IPS-18a (cell line): Measurements from ENCODE around the gene DNAJB7.
A peak's percentile ranks its signal among the peaks of the same experiment; 100 is the strongest.
"Not testable (repeated sequence)": the region's sequence is repeated elsewhere in the genome, so short reads cannot be mapped to it uniquely, and the experiment has no call there.

Experiments used
- H3K27ac ChIP-seq: one replicate; pipeline ENCODE4 v1.5.1; 2013; ENCODE audit warnings: low read length
- H3K27me3 ChIP-seq: one replicate; pipeline ENCODE4 v1.6.1; 2013; ENCODE audit warnings: mild to moderate bottlenecking, low read length; ENCODE audit not compliant: control insufficient read depth, insufficient read depth
- H3K36me3 ChIP-seq: one replicate; pipeline ENCODE4 v1.6.1; 2013; ENCODE audit warnings: low read depth, low read length; ENCODE audit not compliant: control insufficient read depth
- H3K4me1 ChIP-seq: one replicate; pipeline ENCODE4 v1.6.1; 2013; ENCODE audit warnings: low read depth, low read length; ENCODE audit not compliant: control insufficient read depth
- H3K4me3 ChIP-seq: one replicate; pipeline ENCODE4 v1.5.1; 2013; ENCODE audit warnings: low read length
- H3K9ac ChIP-seq: one replicate; pipeline ENCODE4 v1.6.1; 2013; ENCODE audit warnings: mild to moderate bottlenecking, low read length, moderate library complexity
- H3K9me3 ChIP-seq: one replicate; pipeline ENCODE4 v1.6.1; 2013; ENCODE audit warnings: low read depth, low read length; ENCODE audit not compliant: control insufficient read depth

The DNAJB7 gene

DNA sequence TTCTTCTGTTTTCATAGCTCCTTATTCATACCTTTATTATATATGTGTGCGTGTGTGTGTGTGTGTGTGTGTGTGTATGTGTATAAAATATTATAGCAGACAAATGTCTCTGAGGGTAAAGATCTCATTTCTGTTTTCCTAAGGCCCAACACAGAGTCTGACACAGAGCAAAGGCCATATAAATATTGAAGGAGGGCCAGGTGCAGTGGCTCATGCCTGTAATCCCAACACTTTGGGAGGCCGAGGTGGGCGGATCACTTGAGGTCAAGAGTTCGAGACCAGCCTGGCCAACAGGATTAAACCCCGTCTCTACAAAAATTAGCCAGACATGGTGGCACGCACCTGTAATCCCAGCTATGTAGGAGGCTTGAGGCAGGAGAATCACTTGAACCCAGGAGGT lies 6.5 kb upstream of the DNAJB7 start:
- H3K4me1 ChIP-seq, H3K4me3 ChIP-seq, H3K27ac ChIP-seq, H3K9me3 ChIP-seq, H3K9ac ChIP-seq, H3K27me3 ChIP-seq, H3K36me3 ChIP-seq: not testable (repeated sequence)

DNA sequence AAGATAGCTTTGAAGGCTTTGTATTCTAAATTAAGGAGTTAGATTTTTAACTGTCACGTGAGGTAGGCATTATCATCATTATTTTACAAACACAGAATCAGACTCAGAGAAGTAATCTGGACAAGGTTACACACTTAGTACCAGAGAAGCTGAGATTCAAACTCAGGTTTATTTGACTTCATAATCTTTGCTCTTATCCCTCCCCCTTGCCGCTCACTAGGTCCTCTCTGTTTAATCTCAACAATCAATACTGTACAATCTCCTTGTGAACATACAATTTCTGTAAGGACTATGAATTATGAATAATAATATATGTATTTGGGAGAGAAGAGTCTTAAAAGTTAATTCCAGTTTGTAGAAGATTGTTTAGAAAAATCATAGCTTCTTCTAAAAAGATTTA lies 5.2 kb upstream of the DNAJB7 start:
- H3K4me3 ChIP-seq, result no peak overlapping the region
- no peak overlapping the region for H3K9ac ChIP-seq
- peaks cover 3% of the 10 kb centered on the region for H3K36me3 ChIP-seq
- no peaks in the 10 kb centered on the region for H3K27me3 ChIP-seq
- H3K9me3 ChIP-seq, result no peaks in the 10 kb centered on the region
- H3K27ac ChIP-seq, result no peak overlapping the region
- H3K4me1 ChIP-seq, result no peaks in the 10 kb centered on the region

DNA sequence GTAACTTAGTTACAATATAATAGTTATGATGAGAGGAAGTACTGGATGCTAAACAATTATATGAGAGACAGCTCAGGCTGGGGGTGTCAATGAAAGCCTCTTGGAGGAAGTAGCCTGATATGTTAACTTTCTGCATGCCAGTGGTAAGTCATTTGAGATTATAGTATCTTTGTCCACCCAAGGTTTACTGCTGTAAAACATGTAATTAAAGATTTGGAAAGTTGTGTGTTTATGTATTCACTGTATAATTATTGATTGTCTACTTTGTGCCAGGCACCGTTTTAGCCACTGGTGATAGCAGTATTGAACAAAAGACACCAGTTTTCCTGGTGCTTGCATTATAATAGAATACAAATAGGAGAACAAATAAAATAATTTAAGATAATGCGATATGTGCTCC lies 624 bp upstream of the DNAJB7 start:
- no peak overlapping the region for H3K9ac ChIP-seq
- H3K27me3 ChIP-seq, result no peaks in the 10 kb centered on the region
- H3K36me3 ChIP-seq, result peaks cover 18% of the 10 kb centered on the region

DNA sequence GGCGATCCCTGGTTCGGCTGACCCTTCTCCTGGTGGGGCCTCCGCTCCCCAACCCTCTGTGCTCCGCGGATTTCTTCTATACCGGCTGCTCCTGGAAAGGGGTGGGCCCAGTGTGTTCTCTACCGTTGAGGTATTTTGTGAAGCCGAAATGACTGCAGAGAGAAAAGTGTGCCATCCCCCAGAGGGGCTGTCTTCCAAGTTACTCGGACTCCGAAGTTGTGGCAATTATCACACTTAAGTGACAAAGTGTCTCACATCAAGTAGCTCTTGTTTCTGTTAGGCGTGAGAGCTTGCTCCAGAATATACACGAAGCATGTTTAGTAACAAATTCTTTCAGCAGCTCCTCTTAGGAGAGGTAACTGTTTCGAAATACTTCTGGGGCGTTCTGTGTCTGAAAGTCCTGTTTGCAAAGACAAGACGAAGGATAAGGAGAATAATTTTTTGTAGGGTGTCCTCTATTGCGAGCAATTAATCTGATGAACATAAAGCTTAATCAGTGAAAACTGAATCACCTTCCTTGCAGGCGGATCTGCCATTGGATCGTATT lies 4.5 kb downstream of the DNAJB7 start:
- Histone ChIP-seq H3K9me3 (no peaks in the 10 kb centered on the region), H3K9ac (peak overlapping the region; percentile 99), H3K4me1 (peaks cover 17% of the 10 kb centered on the region), H3K27ac (peak overlapping the region; percentile 90), H3K4me3 (peak overlapping the region; percentile 94), H3K27me3 (no peaks in the 10 kb centered on the region), H3K36me3 (peaks cover 18% of the 10 kb centered on the region)

More for the DNA sequence above, 624 bp upstream of the DNAJB7 start:
- Histone ChIP-seq H3K27ac (no peak overlapping the region), H3K4me1 (peaks cover 7% of the 10 kb centered on the region), H3K9me3 (no peaks in the 10 kb centered on the region), H3K4me3 (no peak overlapping the region)

DNA sequence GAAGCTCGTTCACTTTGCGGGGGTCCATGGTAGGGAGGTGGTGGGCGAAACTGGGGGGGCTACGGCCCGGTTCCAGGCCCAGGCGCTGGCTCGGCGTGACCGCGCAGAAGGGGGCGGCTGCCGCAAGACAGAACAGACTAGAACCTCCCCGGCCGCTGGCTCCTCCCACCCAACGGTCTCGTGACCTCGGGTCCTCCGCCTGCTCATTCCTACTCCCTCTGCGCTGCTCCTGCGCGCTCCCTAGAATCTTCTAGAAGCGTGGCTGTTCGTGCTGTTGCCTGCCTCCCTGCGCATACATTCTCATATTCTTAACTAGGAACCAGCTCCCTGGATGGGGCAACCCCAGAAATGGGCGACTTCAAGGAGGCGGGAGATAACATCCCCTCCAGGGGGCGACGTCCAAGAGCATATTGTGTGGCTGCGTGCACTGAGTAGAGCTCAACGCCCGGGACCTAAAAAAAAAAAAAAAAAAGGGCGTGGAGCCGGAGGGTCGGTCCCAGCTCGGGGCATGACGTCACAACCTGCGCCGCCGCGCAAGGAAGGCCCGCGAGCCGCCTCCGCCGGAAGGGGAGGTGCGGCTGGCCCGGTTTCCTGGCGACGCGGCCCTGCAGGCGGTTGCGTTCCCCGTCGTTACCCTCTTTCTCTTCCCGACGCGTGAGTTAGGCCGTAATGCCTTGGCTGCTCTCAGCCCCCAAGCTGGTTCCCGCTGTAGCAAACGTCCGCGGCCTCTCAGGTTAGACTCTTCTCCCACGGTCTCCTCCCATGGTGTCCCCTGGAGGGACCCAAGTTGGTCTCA lies 5.2 kb downstream of the DNAJB7 start, which contains the start of the genes ST13 and XPNPEP3:
TSS of gene ST13 (minus strand) at position 127 of the 796 bp plus-strand sequence. CDS start at position 28, 99 bp downstream.
TSS of gene XPNPEP3 (plus strand) at position 636 of the 796 bp plus-strand sequence. CDS start at position 670, 34 bp downstream.
- H3K9me3 ChIP-seq, result no peaks in the 10 kb centered on the region
- H3K27ac ChIP-seq, result peak within 1 kb of the TSS; percentile 99
- peaks cover 17% of the 10 kb centered on the region for H3K4me1 ChIP-seq
- peak within 1 kb of the TSS; percentile 94 for H3K4me3 ChIP-seq
- H3K9ac ChIP-seq, result peak within 1 kb of the TSS; percentile 99
- H3K27me3 ChIP-seq, result no peaks in the 10 kb centered on the region
- H3K36me3 ChIP-seq, result peaks cover 15% of the 10 kb centered on the region

DNA sequence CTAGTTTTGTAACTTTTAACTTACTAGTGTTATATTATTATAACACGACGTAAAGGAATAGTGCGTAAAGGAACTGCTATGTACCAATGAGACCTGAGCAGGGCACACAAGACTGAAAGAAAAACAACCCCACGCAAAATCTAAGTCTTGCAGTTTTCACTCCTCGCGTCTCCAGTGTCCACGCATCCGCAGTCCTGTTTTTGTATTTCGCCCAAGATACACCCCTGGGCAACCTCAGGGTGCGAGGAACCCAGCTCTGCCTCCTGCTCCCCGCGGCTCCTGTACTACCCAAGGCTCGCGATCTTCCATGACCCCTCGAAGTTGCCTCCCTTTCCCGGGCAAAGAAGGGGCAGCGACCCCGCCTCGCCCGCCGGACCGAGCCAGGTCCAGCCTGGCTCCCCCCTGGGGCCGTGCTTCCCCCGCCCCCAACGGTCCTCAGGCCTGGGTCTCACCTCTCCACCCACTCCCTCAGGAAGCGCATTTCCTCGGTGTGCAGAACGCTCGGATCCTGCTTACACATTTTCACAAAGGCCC lies 5.9 kb downstream of the DNAJB7 start:
- Histone ChIP-seq H3K9ac (peak overlapping the region; percentile 99), H3K4me3 (peak overlapping the region; percentile 94), H3K4me1 (peaks cover 17% of the 10 kb centered on the region)

DNA sequence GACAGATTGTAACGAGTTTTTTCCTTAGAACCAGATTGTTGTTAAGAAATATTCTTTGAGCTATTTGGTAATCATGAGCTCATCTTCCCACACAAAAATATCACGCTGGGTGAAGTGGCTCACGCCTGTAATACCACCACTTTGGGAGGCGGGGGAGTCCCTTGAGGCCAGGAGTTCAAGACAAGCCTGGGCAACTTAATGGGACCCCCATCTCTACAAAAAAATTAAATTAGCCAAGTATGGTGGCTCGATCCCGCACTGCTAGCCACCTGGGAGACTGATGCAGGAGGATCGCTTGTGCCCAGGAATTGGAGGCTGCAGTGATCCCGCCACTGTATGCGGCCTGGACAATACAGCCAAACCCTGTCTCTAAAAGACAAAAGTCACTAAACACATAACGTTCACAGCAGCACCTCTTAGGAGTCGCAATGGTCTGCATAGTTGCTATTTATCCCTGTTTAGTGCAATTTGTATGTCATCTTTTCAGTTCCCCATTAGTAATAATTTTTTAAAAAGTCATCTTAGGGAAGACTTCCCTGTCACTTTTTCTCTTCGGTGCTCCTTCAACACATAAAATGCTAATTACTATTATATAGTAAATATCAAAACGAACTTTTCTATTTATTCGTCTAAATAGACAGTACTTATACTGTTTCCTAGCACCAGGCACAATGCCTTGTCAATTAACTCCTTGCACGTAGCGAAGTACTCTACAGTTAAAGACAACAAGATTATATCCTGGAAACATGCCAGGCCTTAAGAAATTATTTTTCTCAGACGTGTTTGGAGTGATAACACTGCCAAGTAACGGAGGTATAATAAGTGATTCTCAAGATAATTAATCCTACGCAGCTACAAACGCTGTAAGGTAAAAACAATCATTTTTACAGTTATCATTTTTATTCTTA lies 6.6 kb downstream of the DNAJB7 start:
- Histone ChIP-seq H3K9ac (peak overlapping the region; percentile 99), H3K27me3 (no peaks in the 10 kb centered on the region), H3K4me3 (peak overlapping the region; percentile 94), H3K4me1 (peaks cover 17% of the 10 kb centered on the region), H3K27ac (peak overlapping the region; percentile 99), H3K9me3 (no peaks in the 10 kb centered on the region), H3K36me3 (peaks cover 9% of the 10 kb centered on the region)

More for the DNA sequence above, 5.9 kb downstream of the DNAJB7 start:
- no peaks in the 10 kb centered on the region for H3K9me3 ChIP-seq
- no peaks in the 10 kb centered on the region for H3K27me3 ChIP-seq
- peaks cover 9% of the 10 kb centered on the region for H3K36me3 ChIP-seq
- peak overlapping the region; percentile 99 for H3K27ac ChIP-seq

DNA sequence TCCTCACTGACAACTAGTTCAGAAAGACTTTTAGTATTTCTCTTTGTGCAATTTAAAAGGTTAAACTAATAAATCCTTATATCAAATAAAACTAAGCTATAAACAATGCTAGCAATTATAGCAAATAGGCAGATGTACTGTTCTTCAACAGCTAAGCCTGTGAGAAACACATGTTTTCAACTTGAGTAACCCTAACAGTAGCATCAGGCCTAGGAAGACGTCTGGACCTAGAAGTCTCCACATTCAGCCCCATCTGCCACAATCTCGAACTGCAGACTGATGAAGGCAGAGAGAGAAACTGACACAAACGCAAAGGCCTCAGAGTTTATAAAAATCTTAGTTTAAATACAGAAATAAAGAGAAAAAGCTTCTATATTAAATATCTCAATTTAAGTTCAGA lies 8.0 kb downstream of the DNAJB7 start:
- H3K9ac ChIP-seq, result no peak overlapping the region
- H3K9me3 ChIP-seq, result no peaks in the 10 kb centered on the region
- no peak overlapping the region for H3K4me3 ChIP-seq
- peaks cover 17% of the 10 kb centered on the region for H3K4me1 ChIP-seq
- H3K27ac ChIP-seq, result no peak overlapping the region
- peaks cover 22% of the 10 kb centered on the region for H3K36me3 ChIP-seq
- no peaks in the 10 kb centered on the region for H3K27me3 ChIP-seq

DNA sequence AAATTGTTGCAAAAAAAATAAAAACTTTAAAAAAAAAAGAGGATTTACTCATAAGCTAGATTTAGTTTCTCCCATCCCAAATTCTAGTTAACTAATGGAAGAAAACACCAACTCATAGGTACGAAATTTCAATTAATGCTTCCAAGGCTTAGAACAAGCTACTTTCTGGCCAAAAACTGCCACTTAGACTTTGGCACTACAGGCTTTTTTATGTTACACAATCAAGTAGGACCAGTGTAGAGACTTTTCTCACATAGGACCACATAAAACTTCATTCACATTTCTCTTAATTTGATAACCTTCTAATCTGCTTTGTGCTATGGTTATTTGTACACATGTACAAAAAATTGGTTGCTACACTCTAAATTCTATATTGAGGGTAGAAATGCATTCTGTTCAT lies 8.6 kb downstream of the DNAJB7 start:
- Histone ChIP-seq H3K27ac (no peak overlapping the region), H3K9ac (no peak overlapping the region), H3K4me3 (no peak overlapping the region)

DNA sequence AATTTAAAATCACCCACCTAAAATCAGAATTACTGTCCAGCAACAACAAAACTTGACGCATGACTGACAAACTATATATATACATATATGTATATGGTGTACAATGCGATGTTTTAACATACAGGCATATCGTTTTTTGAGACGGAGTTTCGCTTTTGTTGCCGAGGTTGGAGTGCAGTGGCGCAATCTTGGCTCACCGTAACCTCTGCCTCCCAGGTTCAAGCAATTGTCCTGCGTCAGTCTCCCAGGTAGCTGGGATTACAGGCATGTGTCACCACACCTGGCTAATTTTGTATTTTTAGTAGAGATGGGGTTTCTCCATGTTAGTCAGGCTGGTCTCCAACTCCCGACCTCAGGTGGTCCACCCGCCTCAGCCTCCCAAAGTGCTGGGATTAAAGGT lies 16.1 kb downstream of the DNAJB7 start:
- H3K9me3 ChIP-seq, H3K27me3 ChIP-seq, H3K9ac ChIP-seq, H3K4me3 ChIP-seq, H3K4me1 ChIP-seq, H3K27ac ChIP-seq: not testable (repeated sequence)
- peaks cover 84% of the 10 kb centered on the region for H3K36me3 ChIP-seq

More for the DNA sequence above, 8.6 kb downstream of the DNAJB7 start:
- no peaks in the 10 kb centered on the region for H3K27me3 ChIP-seq
- no peaks in the 10 kb centered on the region for H3K9me3 ChIP-seq
- H3K4me1 ChIP-seq, result peaks cover 17% of the 10 kb centered on the region
- peaks cover 28% of the 10 kb centered on the region for H3K36me3 ChIP-seq

DNA sequence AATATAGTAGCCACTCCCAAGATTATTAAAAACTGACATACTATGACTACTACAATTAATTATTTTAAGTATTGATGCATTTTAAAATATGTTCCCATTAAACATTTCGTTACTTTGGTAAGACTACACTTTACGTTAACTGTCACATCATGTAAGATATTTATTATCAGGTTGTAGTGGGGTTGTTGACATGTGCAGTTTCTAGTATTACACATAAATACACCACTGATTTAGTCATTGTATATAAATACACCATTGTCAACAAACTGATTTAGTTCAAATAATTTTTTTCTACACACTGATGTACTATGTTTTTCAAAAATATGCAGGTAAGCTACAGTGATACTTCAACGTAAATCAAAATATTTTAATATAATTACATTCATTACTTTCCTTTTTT lies 17.0 kb downstream of the DNAJB7 start:
- Histone ChIP-seq H3K4me1 (no peaks in the 10 kb centered on the region), H3K36me3 (peaks cover 84% of the 10 kb centered on the region)

More for the DNA sequence above, 17.0 kb downstream of the DNAJB7 start:
- H3K4me3 ChIP-seq, result no peak overlapping the region
- H3K9ac ChIP-seq, result no peak overlapping the region
- no peak overlapping the region for H3K27ac ChIP-seq
- no peaks in the 10 kb centered on the region for H3K27me3 ChIP-seq
- H3K9me3 ChIP-seq, result no peaks in the 10 kb centered on the region
